HUES48 (cell line): Measurements from ENCODE around the gene LCE2A.
"Not testable (repeated sequence)": the region's sequence is repeated elsewhere in the genome, so short reads cannot be mapped to it uniquely, and the experiment has no call there.

Experiments used
- H3K27ac ChIP-seq: one replicate; pipeline ENCODE4 v1.7.0; 2013; ENCODE audit warnings: low read depth, low read length, inconsistent platforms
- H3K27me3 ChIP-seq: 2 replicates; pipeline ENCODE4 v1.6.1; 2013; ENCODE audit warnings: mild to moderate bottlenecking, low read length; ENCODE audit not compliant: control insufficient read depth, insufficient read depth
- H3K36me3 ChIP-seq: 2 replicates; pipeline ENCODE4 v1.6.1; 2013; ENCODE audit warnings: low read length; ENCODE audit not compliant: control insufficient read depth, insufficient read depth
- H3K4me1 ChIP-seq: 2 replicates; pipeline ENCODE4 v1.6.1; 2013; ENCODE audit warnings: mild to moderate bottlenecking, low read length; ENCODE audit not compliant: control insufficient read depth, insufficient read depth
- H3K4me3 ChIP-seq: 2 replicates; pipeline ENCODE4 v1.5.1; 2013; ENCODE audit warnings: mild to moderate bottlenecking, low read depth, low read length
- H3K9ac ChIP-seq: 2 replicates; pipeline ENCODE4 v1.6.1; 2013; ENCODE audit warnings: mild to moderate bottlenecking, low read depth, low read length, moderate library complexity
- H3K9me3 ChIP-seq: 2 replicates; pipeline ENCODE4 v1.6.1; 2013; ENCODE audit warnings: low read length; ENCODE audit not compliant: control insufficient read depth, insufficient read depth

LCE2A gene

GRCh38 chr1:152697701-152698600, at the start of gene LCE2A:
TSS of gene LCE2A (plus strand) at chr1:152698345. CDS start at chr1:152698902, 557 bp downstream.
- Histone ChIP-seq H3K9me3 (peaks cover 73% of the 10 kb centered on the region), H3K4me3 (no peak within 1 kb of the TSS; the same call in 1 of the 2 replicates), H3K27me3 (no peaks in the 10 kb centered on the region), H3K9ac (no peak within 1 kb of the TSS), H3K27ac (no peak within 1 kb of the TSS), H3K36me3 (no peaks in the 10 kb centered on the region), H3K4me1 (no peaks in the 10 kb centered on the region)

GRCh38 chr1:152654110-152654509, 44.0 kb upstream of the LCE2A start:
- peaks cover 91% of the 10 kb centered on the region for H3K9me3 ChIP-seq
- no peak overlapping the region for H3K4me3 ChIP-seq
- H3K4me1 ChIP-seq, result no peaks in the 10 kb centered on the region
- H3K27me3 ChIP-seq, result no peaks in the 10 kb centered on the region
- no peak overlapping the region for H3K9ac ChIP-seq
- H3K36me3 ChIP-seq, result no peaks in the 10 kb centered on the region
- H3K27ac ChIP-seq, result no peak overlapping the region

DNA sequence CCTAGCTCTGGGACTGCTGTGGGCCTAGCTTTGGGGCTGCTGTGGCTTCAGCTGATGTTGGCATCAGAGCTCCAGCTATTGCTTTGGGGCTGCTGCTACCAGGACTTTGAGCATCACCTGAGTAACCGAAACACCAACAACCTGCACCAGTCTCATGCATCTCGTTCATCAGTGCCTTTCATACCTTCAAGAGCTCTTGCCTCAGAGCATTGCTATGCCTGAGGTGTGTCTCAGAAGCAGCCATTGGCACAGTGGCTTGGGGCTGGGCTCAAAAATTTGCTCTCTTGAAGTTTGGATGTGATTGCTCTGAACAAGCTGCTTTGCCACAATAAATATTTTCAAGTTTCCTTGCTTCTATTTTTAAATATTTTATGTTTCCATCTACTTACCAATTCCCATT, 41.7 kb upstream of the LCE2A start:
- no peaks in the 10 kb centered on the region for H3K36me3 ChIP-seq
- no peak overlapping the region for H3K27ac ChIP-seq
- peaks cover 92% of the 10 kb centered on the region for H3K9me3 ChIP-seq
- no peak overlapping the region for H3K4me3 ChIP-seq
- no peaks in the 10 kb centered on the region for H3K4me1 ChIP-seq
- no peaks in the 10 kb centered on the region for H3K27me3 ChIP-seq
- no peak overlapping the region for H3K9ac ChIP-seq

GRCh38 chr1:152657677-152658076, 40.5 kb upstream of the LCE2A start:
- no peaks in the 10 kb centered on the region for H3K27me3 ChIP-seq
- peaks cover 94% of the 10 kb centered on the region for H3K9me3 ChIP-seq
- no peak overlapping the region for H3K9ac ChIP-seq
- H3K4me3 ChIP-seq, result no peak overlapping the region
- no peaks in the 10 kb centered on the region for H3K4me1 ChIP-seq
- H3K27ac ChIP-seq, result no peak overlapping the region
- H3K36me3 ChIP-seq, result no peaks in the 10 kb centered on the region

DNA sequence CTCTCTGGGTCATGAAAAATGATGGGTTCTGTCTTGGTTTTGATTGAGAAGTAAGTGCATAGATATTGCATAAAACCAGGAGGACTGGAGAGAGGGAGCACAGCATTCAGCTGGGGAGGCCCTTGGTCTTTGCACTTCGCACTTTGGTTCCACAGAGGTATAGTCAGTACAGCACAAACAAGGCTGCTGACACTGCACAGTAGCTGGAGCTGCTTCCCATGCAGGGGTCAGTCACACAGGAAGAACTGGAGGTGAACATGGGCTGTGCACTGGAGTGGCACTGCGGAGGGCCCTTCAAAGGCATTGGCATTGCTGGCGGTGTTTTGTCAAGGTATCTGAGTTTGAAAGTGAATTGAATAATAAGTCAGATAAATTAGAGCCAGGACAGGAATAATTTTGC, 39.5 kb upstream of the LCE2A start:
- Histone ChIP-seq H3K4me1 (no peaks in the 10 kb centered on the region), H3K27ac (no peak overlapping the region), H3K36me3 (no peaks in the 10 kb centered on the region), H3K9ac (no peak overlapping the region), H3K4me3 (no peak overlapping the region), H3K27me3 (no peaks in the 10 kb centered on the region), H3K9me3 (peaks cover 95% of the 10 kb centered on the region)

DNA sequence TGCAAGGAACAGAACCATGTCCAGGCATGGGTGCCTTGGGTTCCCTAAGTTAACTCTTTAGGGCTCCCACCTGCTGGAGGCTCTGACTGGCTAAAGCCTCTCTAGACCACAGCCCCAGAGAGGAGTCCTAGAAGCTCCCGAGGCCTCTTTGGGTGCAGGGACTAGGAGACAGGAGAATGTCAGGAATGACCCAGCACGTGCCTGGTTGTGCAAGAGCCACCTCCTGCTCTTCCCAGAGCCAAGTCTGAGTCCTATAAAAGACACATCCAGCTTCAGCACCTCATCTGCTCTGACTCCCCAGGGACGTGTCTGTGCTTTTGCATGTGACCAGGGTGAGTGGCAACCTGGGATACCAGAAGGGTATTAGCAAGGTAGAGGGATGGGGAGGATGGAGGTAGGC, 35.0 kb upstream of the LCE2A start, which contains the start of gene LCE2D:
Gene LCE2D (plus strand): TSS at position 283 of the 400 bp plus-strand sequence. CDS start 726 bp downstream, outside the sequence.
- H3K9me3 ChIP-seq, result peaks cover 95% of the 10 kb centered on the region
- H3K27ac ChIP-seq, result no peak within 1 kb of the TSS
- no peaks in the 10 kb centered on the region for H3K27me3 ChIP-seq
- H3K4me3 ChIP-seq, result no peak within 1 kb of the TSS
- no peaks in the 10 kb centered on the region for H3K36me3 ChIP-seq
- H3K4me1 ChIP-seq, result no peaks in the 10 kb centered on the region
- H3K9ac ChIP-seq, result no peak within 1 kb of the TSS

- peaks cover 92% of the 10 kb centered on the region for H3K9me3 ChIP-seq
- not testable (repeated sequence) for H3K27ac ChIP-seq, H3K4me1 ChIP-seq, H3K36me3 ChIP-seq, H3K9ac ChIP-seq, H3K27me3 ChIP-seq, H3K4me3 ChIP-seq
These were observed 32.0 kb upstream of the LCE2A start for GRCh38 chr1:152666171-152666570.

DNA sequence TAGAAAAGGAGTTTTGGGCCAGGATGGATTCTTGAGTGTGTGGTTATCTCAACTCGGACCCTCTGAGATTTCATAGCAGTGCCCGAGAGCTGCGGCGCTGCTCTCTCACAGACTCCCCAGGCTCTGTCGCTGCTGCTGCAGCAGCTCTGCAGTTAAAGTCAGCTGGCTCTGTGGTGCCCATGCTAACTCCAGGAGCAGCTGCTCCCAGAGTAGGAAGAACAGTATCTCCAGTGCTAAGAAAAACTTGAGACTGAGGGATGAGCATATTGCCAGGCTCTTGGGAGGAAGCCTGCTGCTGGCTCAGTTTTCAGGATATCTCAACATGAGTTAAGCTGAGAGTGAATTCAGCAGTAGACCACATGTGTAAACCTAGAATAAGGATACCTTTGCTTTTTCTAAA, 30.5 kb upstream of the LCE2A start:
- Histone ChIP-seq H3K9me3 (peaks cover 89% of the 10 kb centered on the region), H3K27me3 (no peaks in the 10 kb centered on the region), H3K4me3 (no peak overlapping the region), H3K36me3 (no peaks in the 10 kb centered on the region), H3K9ac (no peak overlapping the region), H3K27ac (no peak overlapping the region), H3K4me1 (no peaks in the 10 kb centered on the region)

- H3K4me1 ChIP-seq, result no peaks in the 10 kb centered on the region
- no peak overlapping the region for H3K9ac ChIP-seq
- H3K27me3 ChIP-seq, result no peaks in the 10 kb centered on the region
- peaks cover 83% of the 10 kb centered on the region for H3K9me3 ChIP-seq
- no peak overlapping the region for H3K4me3 ChIP-seq
- no peaks in the 10 kb centered on the region for H3K36me3 ChIP-seq
- no peak overlapping the region for H3K27ac ChIP-seq
These were observed 25.1 kb upstream of the LCE2A start for GRCh38 chr1:152673016-152673415.

DNA sequence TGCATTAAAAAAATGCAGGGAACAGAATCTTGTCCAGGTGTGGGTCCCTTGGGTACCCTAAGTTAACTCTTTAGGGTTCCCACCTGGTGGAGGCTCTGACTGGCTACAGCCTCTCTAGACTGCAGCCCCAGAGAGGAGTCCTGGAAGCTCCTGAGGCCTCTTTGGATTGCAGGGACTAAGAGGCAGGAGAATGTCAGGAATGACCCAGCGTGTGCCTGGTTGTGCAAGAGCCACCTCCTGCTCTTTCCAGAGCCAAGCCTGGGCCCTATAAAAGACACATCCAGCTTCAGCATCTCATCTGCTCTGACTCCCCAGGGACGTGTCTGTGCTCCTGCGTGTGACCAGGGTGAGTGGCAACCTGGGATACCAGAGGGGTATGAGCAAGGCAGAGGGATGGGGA, 23.2 kb upstream of the LCE2A start, which contains the start of gene LCE2C:
Gene LCE2C (plus strand): TSS at position 297 of the 400 bp plus-strand sequence. CDS start 737 bp downstream, outside the sequence.
- not testable (repeated sequence) for H3K9ac ChIP-seq, H3K27ac ChIP-seq, H3K27me3 ChIP-seq, H3K36me3 ChIP-seq, H3K4me3 ChIP-seq, H3K4me1 ChIP-seq
- peaks cover 86% of the 10 kb centered on the region for H3K9me3 ChIP-seq

GRCh38 chr1:152679459-152679858, 18.7 kb upstream of the LCE2A start:
- Histone ChIP-seq H3K4me3 (no peak overlapping the region), H3K9me3 (peaks cover 81% of the 10 kb centered on the region), H3K27ac (no peak overlapping the region), H3K4me1 (no peaks in the 10 kb centered on the region), H3K27me3 (no peaks in the 10 kb centered on the region), H3K9ac (no peak overlapping the region), H3K36me3 (no peaks in the 10 kb centered on the region)
